Testis (tissue), 2 donors: ENCODE results near the gene FNDC4.

Experiments used
- POLR2A ChIP-seq: fragments of 450-650 bp; IDR thresholded peaks from one replicate; pipeline ENCODE4 v1.6.1; 2017; ENCODE audit warnings: antibody characterized with exemption, mild to moderate bottlenecking, moderate library complexity
- TF ChIP-seq, protein P1 (sequence below), 3 experiments: fragments of 450-650 bp in 2 of 3; fragments of 200-600 bp in 1 of 3; sonication (generic) in 1 of 3; IDR thresholded peaks; one replicate each; pipeline ENCODE4 v1.5.1; 2016 to 2019; ENCODE audit warnings: antibody characterized with exemption in 3 of 3, mild to moderate bottlenecking in 2 of 3, moderate library complexity in 1 of 3

DNA sequence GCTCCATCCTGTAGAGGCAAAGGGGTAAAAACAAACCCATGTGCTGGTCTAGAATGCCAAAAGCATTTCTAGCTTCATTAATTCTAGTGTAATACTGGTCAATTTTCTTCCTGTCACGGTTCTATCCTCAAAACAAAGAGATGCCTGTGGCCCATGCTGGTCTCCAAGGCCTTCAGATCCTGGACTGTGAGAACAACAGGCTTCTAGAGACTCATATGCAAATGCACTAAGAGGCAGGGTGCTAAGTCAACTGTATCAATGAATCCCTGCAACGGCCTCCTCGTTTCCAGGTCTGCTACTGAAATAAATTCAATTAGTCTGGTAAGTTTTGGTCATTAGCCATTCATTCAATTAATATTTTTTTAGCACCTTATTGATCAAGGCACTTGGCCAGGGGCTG, 9.5 kb downstream of the FNDC4 start:
- no peak for TF ChIP-seq POLR2A
- TF ChIP-seq, protein P1, sequence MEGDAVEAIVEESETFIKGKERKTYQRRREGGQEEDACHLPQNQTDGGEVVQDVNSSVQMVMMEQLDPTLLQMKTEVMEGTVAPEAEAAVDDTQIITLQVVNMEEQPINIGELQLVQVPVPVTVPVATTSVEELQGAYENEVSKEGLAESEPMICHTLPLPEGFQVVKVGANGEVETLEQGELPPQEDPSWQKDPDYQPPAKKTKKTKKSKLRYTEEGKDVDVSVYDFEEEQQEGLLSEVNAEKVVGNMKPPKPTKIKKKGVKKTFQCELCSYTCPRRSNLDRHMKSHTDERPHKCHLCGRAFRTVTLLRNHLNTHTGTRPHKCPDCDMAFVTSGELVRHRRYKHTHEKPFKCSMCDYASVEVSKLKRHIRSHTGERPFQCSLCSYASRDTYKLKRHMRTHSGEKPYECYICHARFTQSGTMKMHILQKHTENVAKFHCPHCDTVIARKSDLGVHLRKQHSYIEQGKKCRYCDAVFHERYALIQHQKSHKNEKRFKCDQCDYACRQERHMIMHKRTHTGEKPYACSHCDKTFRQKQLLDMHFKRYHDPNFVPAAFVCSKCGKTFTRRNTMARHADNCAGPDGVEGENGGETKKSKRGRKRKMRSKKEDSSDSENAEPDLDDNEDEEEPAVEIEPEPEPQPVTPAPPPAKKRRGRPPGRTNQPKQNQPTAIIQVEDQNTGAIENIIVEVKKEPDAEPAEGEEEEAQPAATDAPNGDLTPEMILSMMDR (IDR thresholded peaks at IDR 0.05): no peak
